Stomach (tissue), 9 donors: Measurements from ENCODE around the gene FCHO1. TPM values are rescaled to one million over a fixed set of nuclear protein-coding genes. Genes with fewer than 3 reads are reported as not detected.

Experiments
- DNase-seq, 2 donors: peaks; one replicate each; pipeline versions ENCODE4 v3.0.0 to v3.0.0-alpha.2; 2013 to 2019
- H3K27ac ChIP-seq, 5 donors: fragments of 200-600 bp in 4 of 5; sonication (generic) in 4 of 5; one replicate each; pipeline ENCODE4 v1.5.1; 2013 to 2019; ENCODE audit warnings: mild to moderate bottlenecking in 1 of 5, moderate library complexity in 1 of 5
- H3K27me3 ChIP-seq, 3 donors: fragments of 200-600 bp; sonication (generic); one replicate each; pipeline ENCODE4 v1.5.1; 2017 to 2019; ENCODE audit warnings: mixed run types in 1 of 3
- H3K36me3 ChIP-seq, 4 donors: fragments of 200-600 bp; sonication (generic); 1 replicate in 3 of 4; 2 replicates in 1 of 4; pipeline ENCODE4 v1.5.1; 2016 to 2019
- H3K4me1 ChIP-seq, 4 donors: fragments of 200-600 bp; sonication (generic); one replicate each; pipeline ENCODE4 v1.5.1; 2016 to 2019
- H3K4me3 ChIP-seq, 4 donors: fragments of 200-600 bp; sonication (generic) in 3 of 4; one replicate each; pipeline ENCODE4 v1.5.1; 2016 to 2019; ENCODE audit warnings: mild to moderate bottlenecking in 1 of 4
- H3K9me3 ChIP-seq, 4 donors: fragments of 200-600 bp; sonication (generic); one replicate each; pipeline ENCODE4 v1.5.1; 2016 to 2019
- EP300 ChIP-seq: sonication (generic); formaldehyde crosslinking; IDR thresholded peaks from one replicate; pipeline ENCODE4 v1.6.1; 2017; ENCODE audit warnings: antibody characterized with exemption
- POLR2A ChIP-seq, 4 donors: fragments of 450-650 bp; IDR thresholded peaks; one replicate each; pipeline ENCODE4 v1.6.1; 2016; ENCODE audit warnings: antibody characterized with exemption in 4 of 4, control low read depth in 2 of 4, mild to moderate bottlenecking in 1 of 4, moderate library complexity in 1 of 4
- POLR2AphosphoS5 ChIP-seq, 3 donors: sonication (generic); formaldehyde crosslinking; IDR thresholded peaks; one replicate each; pipeline ENCODE4 v1.6.1; 2016; ENCODE audit warnings: antibody characterized with exemption in 3 of 3
- whole genome bisulfite sequencing, 5 donors: extraction: QIAGEN DNeasy Blood & Tissue Kit in 3 of 5; methylation state at CpG; one replicate each; pipeline versions ENCODE4 v1.1.5 to v1.1.7; 2013 to 2018; 5-methylcytosine and 5-hydroxymethylcytosine counted together
- intact Hi-C: fragments of 100-400 bp; cut with DNase I; formaldehyde crosslinking; loops from one replicate; pipeline ENCODE4 v1.15.1; 2023; ENCODE audit warnings: low total_unique reads
- polyA plus RNA-seq, 3 donors: library from polyadenylated mRNA; stranded (reverse); fragments of 200-250 nt; gene quantifications; one replicate each; pipeline ENCODE4 v1.2.3, GENCODE V29; 2013
- total RNA-seq, 5 donors: library from RNA; depleted of rRNA; stranded (reverse); fragments of >200 nt; gene quantifications; one replicate each; pipeline versions ENCODE4 v1.1.0 to v1.2.3, GENCODE V29; 2014 to 2016
- TF ChIP-seq, protein P1 (sequence below), 7 experiments: fragments of 450-650 bp in 4 of 7; fragments of 200-600 bp in 3 of 7; sonication (generic) in 3 of 7; IDR thresholded peaks; one replicate each; pipeline ENCODE4 v1.5.1; 2016 to 2019; ENCODE audit warnings: antibody characterized with exemption in 7 of 7, control low read depth in 2 of 7, mild to moderate bottlenecking in 1 of 7
- donor health status: healthy with polysubstance abuse.
- donor health status: Bipolar disorder and iron deficiency.
- donor health status: healthy.

The FCHO1 gene
- total and polyA plus RNA-seq, 8 donors = 0.53 to 9.3 (median 0.92) TPM; not detected in 1

DNA sequence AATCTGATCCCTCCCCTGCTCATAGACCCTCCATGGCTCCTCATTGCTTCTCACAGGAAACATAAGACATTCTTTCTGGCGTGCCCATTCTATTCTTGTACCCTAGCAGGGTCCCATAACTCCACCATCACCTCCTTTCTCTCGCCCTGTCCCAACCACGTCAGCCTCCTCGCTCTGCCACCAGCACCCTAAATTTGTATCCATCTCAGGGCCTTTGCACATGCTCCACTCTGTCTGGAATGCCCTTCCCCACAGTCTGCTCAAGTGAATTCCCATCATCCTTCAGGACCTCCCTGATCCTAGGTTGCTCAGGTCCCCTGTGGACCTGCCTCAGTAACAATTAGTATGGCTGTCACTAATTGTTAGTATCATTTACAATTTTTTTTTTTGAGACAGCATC lies 54.1 kb downstream of the FCHO1 start:
- Histone ChIP-seq H3K4me1 (peaks cover 0 to 21% (median 5%) of the 10 kb centered on the region in 4 donors), H3K9me3 (no peaks in the 10 kb centered on the region), H3K27me3 (peaks cover 0 to 36% (median 0%) of the 10 kb centered on the region in 3 donors), H3K27ac (no peak overlapping the region), H3K4me3 (no peak overlapping the region), H3K36me3 (peaks cover 6 to 35% (median 27%) of the 10 kb centered on the region in 4 donors)
- DNase-seq = no peak
- TF ChIP-seq, protein P1, sequence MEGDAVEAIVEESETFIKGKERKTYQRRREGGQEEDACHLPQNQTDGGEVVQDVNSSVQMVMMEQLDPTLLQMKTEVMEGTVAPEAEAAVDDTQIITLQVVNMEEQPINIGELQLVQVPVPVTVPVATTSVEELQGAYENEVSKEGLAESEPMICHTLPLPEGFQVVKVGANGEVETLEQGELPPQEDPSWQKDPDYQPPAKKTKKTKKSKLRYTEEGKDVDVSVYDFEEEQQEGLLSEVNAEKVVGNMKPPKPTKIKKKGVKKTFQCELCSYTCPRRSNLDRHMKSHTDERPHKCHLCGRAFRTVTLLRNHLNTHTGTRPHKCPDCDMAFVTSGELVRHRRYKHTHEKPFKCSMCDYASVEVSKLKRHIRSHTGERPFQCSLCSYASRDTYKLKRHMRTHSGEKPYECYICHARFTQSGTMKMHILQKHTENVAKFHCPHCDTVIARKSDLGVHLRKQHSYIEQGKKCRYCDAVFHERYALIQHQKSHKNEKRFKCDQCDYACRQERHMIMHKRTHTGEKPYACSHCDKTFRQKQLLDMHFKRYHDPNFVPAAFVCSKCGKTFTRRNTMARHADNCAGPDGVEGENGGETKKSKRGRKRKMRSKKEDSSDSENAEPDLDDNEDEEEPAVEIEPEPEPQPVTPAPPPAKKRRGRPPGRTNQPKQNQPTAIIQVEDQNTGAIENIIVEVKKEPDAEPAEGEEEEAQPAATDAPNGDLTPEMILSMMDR (IDR thresholded peaks at IDR 0.05) = no peak
- TF ChIP-seq POLR2A (IDR thresholded peaks at IDR 0.05) = no peak
- TF ChIP-seq EP300 = no peak
- TF ChIP-seq POLR2AphosphoS5 (IDR thresholded peaks at IDR 0.05) = no peak
- intact Hi-C loops = no loop called here
- WGBS, 5 donors = 91 to 95% (median 93%) methylated on average over 4 of the region's 4 CpGs

DNA sequence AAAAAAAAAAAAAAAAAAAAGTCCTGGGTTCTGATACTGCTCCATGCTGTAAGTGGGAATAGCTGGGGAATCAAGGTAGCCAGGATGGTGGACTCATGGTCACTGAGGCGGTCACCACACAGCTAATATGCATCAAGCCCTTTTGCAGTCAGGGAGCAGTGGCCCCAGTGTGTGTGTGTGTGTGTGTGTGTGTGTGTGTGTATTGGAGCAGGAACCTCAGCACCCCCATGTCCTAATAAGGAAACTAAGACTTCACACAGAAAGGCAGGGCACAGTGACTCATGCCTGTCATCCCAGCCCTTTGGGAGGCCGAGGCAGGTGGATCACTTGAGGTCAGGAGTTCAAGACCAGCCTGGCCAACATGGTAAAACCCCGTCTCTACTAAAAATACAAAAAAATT lies 55.7 kb downstream of the FCHO1 start:
- DNase-seq = no peak
- intact Hi-C loops = no loop called here
- peaks cover 6 to 45% (median 40%) of the 10 kb centered on the region in 4 donors for H3K36me3 ChIP-seq
- H3K27ac ChIP-seq = no peak overlapping the region
- H3K27me3 ChIP-seq = peaks cover 0 to 26% (median 0%) of the 10 kb centered on the region in 3 donors
- WGBS, 5 donors = 47 to 67% (median 61%) methylated on average over 3 of the region's 3 CpGs
- H3K4me1 ChIP-seq = peaks cover 0 to 17% (median 5%) of the 10 kb centered on the region in 4 donors
- no peak overlapping the region for H3K4me3 ChIP-seq
- no peak for TF ChIP-seq POLR2AphosphoS5 (IDR thresholded peaks at IDR 0.05)
- TF ChIP-seq, protein P1 (IDR thresholded peaks at IDR 0.05) = no peak
- no peak for TF ChIP-seq POLR2A (IDR thresholded peaks at IDR 0.05)
- TF ChIP-seq EP300 = no peak
- H3K9me3 ChIP-seq = no peaks in the 10 kb centered on the region

DNA sequence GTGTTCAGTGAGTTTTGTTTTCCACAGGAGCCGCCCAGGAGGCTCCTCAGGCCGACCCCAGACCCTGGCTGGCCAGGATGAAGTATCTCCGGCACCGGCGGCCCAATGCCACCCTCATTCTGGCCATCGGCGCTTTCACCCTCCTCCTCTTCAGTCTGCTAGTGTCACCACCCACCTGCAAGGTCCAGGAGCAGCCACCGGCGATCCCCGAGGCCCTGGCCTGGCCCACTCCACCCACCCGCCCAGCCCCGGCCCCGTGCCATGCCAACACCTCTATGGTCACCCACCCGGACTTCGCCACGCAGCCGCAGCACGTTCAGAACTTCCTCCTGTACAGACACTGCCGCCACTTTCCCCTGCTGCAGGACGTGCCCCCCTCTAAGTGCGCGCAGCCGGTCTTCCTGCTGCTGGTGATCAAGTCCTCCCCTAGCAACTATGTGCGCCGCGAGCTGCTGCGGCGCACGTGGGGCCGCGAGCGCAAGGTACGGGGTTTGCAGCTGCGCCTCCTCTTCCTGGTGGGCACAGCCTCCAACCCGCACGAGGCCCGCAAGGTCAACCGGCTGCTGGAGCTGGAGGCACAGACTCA lies 56.5 kb downstream of the FCHO1 start:
- Histone ChIP-seq H3K4me3 (no peak overlapping the region), H3K9me3 (no peaks in the 10 kb centered on the region), H3K27me3 (peaks cover 0 to 25% (median 0%) of the 10 kb centered on the region in 3 donors), H3K4me1 (peaks cover 0 to 8% (median 5%) of the 10 kb centered on the region in 4 donors), H3K36me3 (peaks cover 6 to 54% (median 45%) of the 10 kb centered on the region in 4 donors), H3K27ac (no peak overlapping the region)
- no peak for DNase-seq
- WGBS, 5 donors = 64 to 85% (median 72%) methylated on average over 29 to 38 of the region's 38 CpGs
- TF ChIP-seq POLR2AphosphoS5 (IDR thresholded peaks at IDR 0.05) (no peak), EP300 (no peak), POLR2A (IDR thresholded peaks at IDR 0.05) (no peak)
- TF ChIP-seq, protein P1 (IDR thresholded peaks at IDR 0.05) = no peak
- intact Hi-C loops = no loop called here

DNA sequence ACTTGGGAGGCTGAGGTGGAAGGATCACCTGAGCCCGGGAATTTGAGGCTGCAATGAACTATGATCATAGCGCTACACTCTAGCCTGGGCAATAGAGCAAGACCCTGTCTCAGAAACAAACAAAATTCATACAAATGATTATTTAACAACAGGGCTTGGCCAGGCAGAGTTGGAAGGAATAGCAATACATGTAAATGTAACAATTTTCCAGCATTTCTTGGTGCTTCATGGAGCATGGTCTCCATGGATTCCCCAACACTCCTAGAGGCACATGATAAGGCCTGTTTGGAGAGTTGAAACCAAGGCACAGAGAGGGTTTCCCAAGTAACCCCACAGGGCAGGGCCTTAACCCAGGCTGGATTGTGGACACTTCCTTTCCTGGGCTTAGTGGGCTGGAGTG lies 59.8 kb downstream of the FCHO1 start:
- 90 to 99% (median 95%) methylated on average over 2 of the region's 2 CpGs for WGBS, 5 donors
- H3K9me3 ChIP-seq = no peaks in the 10 kb centered on the region
- H3K27ac ChIP-seq = no peak overlapping the region
- no peak overlapping the region for H3K4me3 ChIP-seq
- no peaks in the 10 kb centered on the region for H3K4me1 ChIP-seq
- no peak for DNase-seq
- intact Hi-C loops = no loop called here
- TF ChIP-seq EP300 (no peak), POLR2AphosphoS5 (IDR thresholded peaks at IDR 0.05) (no peak), POLR2A (IDR thresholded peaks at IDR 0.05) (no peak)
- TF ChIP-seq, protein P1 (IDR thresholded peaks at IDR 0.05) = no peak
- peaks cover 0 to 45% (median 0%) of the 10 kb centered on the region in 3 donors for H3K27me3 ChIP-seq
- peaks cover 6 to 66% (median 51%) of the 10 kb centered on the region in 4 donors for H3K36me3 ChIP-seq
